BJ (cell line): ENCODE measurements around the gene LRRC46. TPM values are rescaled to one million over a fixed set of nuclear protein-coding genes. Genes with fewer than 3 reads are reported as not detected.

Source experiments
- CTCF ChIA-PET: fragments of 350-600 bp; formaldehyde crosslinking; extraction: SDS; loops from one replicate; lab custom pipeline; 2021; ENCODE audit warnings: antibody characterized with exemption, inconsistent platforms; lab: Yijun Ruan, JAX
- POLR2A ChIA-PET: fragments of 300-600 bp; sonication (Branson Sonifier 250); formaldehyde crosslinking; extraction: SDS; loops from one replicate; lab custom pipeline; 2021; ENCODE audit warnings: antibody characterized with exemption; lab: Charles Lee
- DNase-seq: peaks from one replicate; pipeline ENCODE4 v3.0.0-alpha.2; 2011; ENCODE audit warnings: low read depth
- H3K27me3 ChIP-seq: 2 replicates; pipeline ENCODE4 v1.6.0; 2011; ENCODE audit warnings: low read length; ENCODE audit not compliant: control insufficient read depth, insufficient read depth
- H3K36me3 ChIP-seq: 2 replicates; pipeline ENCODE4 v1.5.1; 2011; ENCODE audit warnings: low read length; ENCODE audit not compliant: control insufficient read depth, insufficient read depth
- H3K4me3 ChIP-seq: 2 replicates; pipeline ENCODE4 v1.5.1; 2011; ENCODE audit warnings: low read depth, mild to moderate bottlenecking, control low read depth, low read length
- CTCF ChIP-seq: IDR thresholded peaks from 2 replicates; pipeline ENCODE4 v1.5.1; 2011; ENCODE audit warnings: low read depth, mild to moderate bottlenecking, control low read depth, inconsistent platforms, low read length, moderate library complexity; ENCODE audit not compliant: insufficient read depth
- polyA plus RNA-seq: library from polyadenylated mRNA; depleted of rRNA; stranded (reverse); fragments of >200 nt; gene quantifications from 2 replicates; pipeline ENCODE4 v1.2.3, GENCODE V29; 2011

The LRRC46 gene
- polyA plus RNA-seq, 1 experiment: 0.58 TPM

- peaks cover 28% of the 10 kb centered on the region for H3K27me3 ChIP-seq
- TF ChIP-seq CTCF: no peak
- H3K4me3 ChIP-seq: no peak overlapping the region
- no peak for DNase-seq
- CTCF ChIA-PET: interaction anchor here (0.7 to 20.0 kb wide), 6 partner anchors 10 to 103 kb away, joined by 3 to 875 read pairs (median 6); partner anchors contain the start of genes SP2 and SP6
- POLR2A ChIA-PET: no interaction called here
- no peaks in the 10 kb centered on the region for H3K36me3 ChIP-seq
Observed at GRCh38 chr17:47848198-47848513, 16.7 kb downstream of the LRRC46 start.

GRCh38 chr17:47850373-47850691 lies 18.9 kb downstream of the LRRC46 start:
- no peak overlapping the region; the same call in 1 of the 2 replicates for H3K4me3 ChIP-seq
- ChIA-PET POLR2A (no interaction called here), CTCF (interaction anchor here (10.8 to 20.0 kb wide), 3 partner anchors 4 to 37 kb away, joined by 190 to 875 read pairs (median 190); partner anchors contain the start of genes SCRN2, SP2 and SP6)
- peaks cover 44% of the 10 kb centered on the region for H3K27me3 ChIP-seq
- no peaks in the 10 kb centered on the region for H3K36me3 ChIP-seq
- no peak for DNase-seq
- no peak for TF ChIP-seq CTCF

GRCh38 chr17:47850692-47851573 lies 19.5 kb downstream of the LRRC46 start, which contains the start of gene SP6:
Gene SP6, minus strand, starts transcription at chr17:47851163. Its CDS starts 2,734 bp downstream, at chr17:47848429.
- ChIA-PET POLR2A (no interaction called here), CTCF (interaction anchor here (10.8 to 20.0 kb wide), 3 partner anchors 5 to 37 kb away, joined by 190 to 875 read pairs (median 190); partner anchors contain the start of genes SCRN2, SP2 and SP6)
- H3K27me3 ChIP-seq: peaks cover 42% of the 10 kb centered on the region
- DNase-seq: no peak
- H3K4me3 ChIP-seq: peak within 1 kb of the TSS; percentile 12
- H3K36me3 ChIP-seq: no peaks in the 10 kb centered on the region
- 0 out of 2 replicates have a peak, but pooled peaks have one; percentile 20 for TF ChIP-seq CTCF

GRCh38 chr17:47851764-47852112 lies 20.3 kb downstream of the LRRC46 start:
- POLR2A ChIA-PET: interaction anchor here (0.7 kb wide), 1 partner anchor 10 kb away, joined by 4 read pairs; no protein-coding TSS in a partner anchor
- Histone ChIP-seq H3K4me3 (no peak overlapping the region), H3K36me3 (no peaks in the 10 kb centered on the region), H3K27me3 (peaks cover 42% of the 10 kb centered on the region)
- CTCF ChIA-PET: interaction anchor here (16.0 to 20.0 kb wide), 2 partner anchors 6 to 36 kb away, joined by 190 to 875 read pairs; partner anchors contain the start of genes SCRN2, SP2 and SP6
- no peak for TF ChIP-seq CTCF
- no peak for DNase-seq
